ENCODE data around the gene SLC35G6. TPM values are rescaled to one million over a fixed set of nuclear protein-coding genes. Genes with fewer than 3 reads are reported as not detected.

The SLC35G6 gene
- total and polyA plus RNA-seq, 2 experiments from 2014 or later, result 0.16 TPM; not detected in 1

GRCh38 chr17:7497636-7498035 is 16.4 kb downstream of the SLC35G6 start:
- Histone ChIP-seq H3K4me3 (no peak overlapping the region), H3K36me3 (ENCODE audit: insufficient read depth) (peaks cover 42% of the 10 kb centered on the region), H2AFZ (no peak overlapping the region), H3F3A (replicated peaks; ENCODE audit: low read depth) (0 out of 2 replicates have a peak, but pooled peaks cover 9% of the 10 kb centered on the region), H3K9me2 (ENCODE audit: insufficient read depth) (no peaks in the 10 kb centered on the region), H3K27me3 (ENCODE audit: insufficient read depth) (no peaks in the 10 kb centered on the region), H3K27ac (ENCODE audit: low read depth) (no peak overlapping the region), H3K4me2 (no peak overlapping the region), H4K20me1 (replicated peaks; ENCODE audit: insufficient read depth) (peaks cover 13% of the 10 kb centered on the region), H3K79me2 (replicated peaks; ENCODE audit: insufficient read depth) (peaks cover 34% of the 10 kb centered on the region), H3K4me1 (ENCODE audit: insufficient read depth) (no peaks in the 10 kb centered on the region)
- Mint-ChIP-seq H3K9me3 (no peaks in the 10 kb centered on the region; the same call in 2 of the 3 replicates), H3K27ac (no peak overlapping the region), H3K4me3 (no peak overlapping the region), H3K36me3 (ENCODE audit: low read depth) (peaks cover 88% of the 10 kb centered on the region), H3K27me3 (ENCODE audit: insufficient read depth, low read depth, poor library complexity) (peaks cover 8% of the 10 kb centered on the region), H3K4me1 (no peaks in the 10 kb centered on the region; the same call in 2 of the 3 replicates)
- DNase-seq (ENCODE audit: low spot score) (no peak), ATAC-seq (no peak)
- no peak for TF ChIP-seq CREB1 (CRISPR knock-in tag; IDR thresholded peaks at IDR 0.05; ENCODE audit: low read depth)
- no peak for TF ChIP-seq EZH2phosphoT487 (IDR thresholded peaks at IDR 0.05; ENCODE audit: unreplicated experiment)
- no peak for TF ChIP-seq EZH2 (IDR thresholded peaks at IDR 0.05; ENCODE audit: low read depth, unreplicated experiment)
- TF ChIP-seq ETS1 (IDR thresholded peaks at IDR 0.05), result no peak
- TF ChIP-seq JUNB (IDR thresholded peaks at IDR 0.05; ENCODE audit: unreplicated experiment), result no peak
- no peak for TF ChIP-seq STAT1 (IDR thresholded peaks at IDR 0.05; ENCODE audit: unreplicated experiment)
- TF ChIP-seq ZNF114 (CRISPR knock-in tag; IDR thresholded peaks at IDR 0.05), result no peak
- TF ChIP-seq POLR2AphosphoS5 (IDR thresholded peaks at IDR 0.05; ENCODE audit: low read depth), result no peak
- no peak for TF ChIP-seq REST (IDR thresholded peaks at IDR 0.05; ENCODE audit: unreplicated experiment)
- TF ChIP-seq ZNF331 (CRISPR knock-in tag; IDR thresholded peaks at IDR 0.05; ENCODE audit: low read depth), result no peak
- no peak for TF ChIP-seq NANOG (IDR thresholded peaks at IDR 0.05; ENCODE audit: borderline replicate concordance)
- no peak for TF ChIP-seq CTCF (conservative IDR thresholded peaks at IDR 0.05; ENCODE audit: low read depth in 2 of 2)
- no peak for TF ChIP-seq ZNF462 (CRISPR knock-in tag; IDR thresholded peaks at IDR 0.05)

All from GM23338 (cell line).